Activated CD4-positive, CD25-positive, alpha-beta regulatory T cell treated with anti-CD3 and anti-CD28 coated beads, Interleukin-2, amount 50 U/mL, for 16 hours (primary cell): Measurements from ENCODE around the gene TRPM5.

Experiments used
- DNase-seq: peaks from one replicate; pipeline ENCODE4 v3.0.0-alpha.2; 2020; ENCODE audit warnings: low read depth, low spot score

TRPM5 gene

DNA sequence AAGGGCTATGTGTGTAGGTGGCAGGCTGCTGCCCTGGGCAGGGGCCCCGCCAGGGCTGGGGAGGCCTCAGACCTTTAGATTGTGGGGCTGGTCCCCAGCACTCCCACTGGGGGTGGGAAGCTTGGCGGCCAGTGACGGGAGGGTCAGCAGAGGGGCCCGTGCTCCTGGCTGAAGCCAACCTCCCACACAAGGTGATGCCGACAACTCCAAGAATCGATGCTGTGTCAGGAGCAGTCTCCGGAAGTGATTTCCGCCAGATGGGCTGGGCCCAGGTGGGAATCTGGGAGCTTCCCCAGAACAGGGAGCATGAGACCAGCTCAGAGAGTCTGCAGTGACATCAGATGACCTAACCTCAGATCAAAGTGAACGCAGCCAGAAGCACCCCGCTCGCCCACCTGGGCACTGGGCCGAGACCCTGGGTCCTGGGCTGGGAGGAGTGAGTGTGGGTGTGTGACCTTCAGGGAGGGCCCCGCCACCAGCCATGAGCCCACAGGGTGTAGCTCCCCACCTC is 7.7 kb downstream of the TRPM5 start:
- no peak for DNase-seq

- no peak for DNase-seq
Observed at GRCh38 chr11:2436013-2436520, 8.2 kb downstream of the TRPM5 start.

- DNase-seq: no peak
Observed at GRCh38 chr11:2435288-2436012, 8.9 kb downstream of the TRPM5 start.

DNA sequence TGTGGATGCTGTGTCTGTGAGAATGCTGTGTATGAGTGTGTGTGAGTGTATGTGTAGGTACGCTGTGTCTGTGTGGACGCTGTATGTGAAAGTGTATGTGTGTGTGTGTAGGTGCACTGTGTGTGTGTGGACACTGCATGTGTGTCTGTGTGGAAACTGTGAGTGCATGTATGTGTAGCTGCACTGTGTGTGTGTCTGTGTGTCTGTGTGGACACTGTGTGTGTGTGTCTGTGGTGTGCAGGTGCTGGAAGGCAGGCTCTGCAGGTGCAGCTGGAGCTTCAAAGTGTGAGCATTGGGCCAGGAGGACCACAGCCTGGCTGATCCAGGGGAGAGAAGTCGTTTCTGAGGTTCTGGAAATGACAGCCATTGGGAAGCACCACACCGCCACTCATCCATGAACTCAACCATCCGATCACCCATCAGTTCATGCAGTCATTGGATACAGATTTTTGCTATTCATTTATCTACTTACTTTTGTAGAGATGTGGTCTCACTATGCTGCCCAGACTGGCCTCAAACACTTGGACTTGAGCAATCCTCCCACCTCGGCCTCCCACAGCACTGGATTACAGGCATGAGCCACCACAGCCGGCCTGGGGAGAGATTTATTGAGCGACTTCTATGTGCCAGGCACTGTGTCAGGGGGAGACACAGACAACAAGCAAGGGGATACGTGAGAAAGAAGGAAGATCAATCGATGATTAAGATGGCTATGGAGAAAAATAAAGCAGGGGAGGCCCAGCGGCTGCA is 9.6 kb downstream of the TRPM5 start:
- no peak for DNase-seq

- DNase-seq: no peak
Observed at GRCh38 chr11:2434008-2434407, 10.3 kb downstream of the TRPM5 start.

DNA sequence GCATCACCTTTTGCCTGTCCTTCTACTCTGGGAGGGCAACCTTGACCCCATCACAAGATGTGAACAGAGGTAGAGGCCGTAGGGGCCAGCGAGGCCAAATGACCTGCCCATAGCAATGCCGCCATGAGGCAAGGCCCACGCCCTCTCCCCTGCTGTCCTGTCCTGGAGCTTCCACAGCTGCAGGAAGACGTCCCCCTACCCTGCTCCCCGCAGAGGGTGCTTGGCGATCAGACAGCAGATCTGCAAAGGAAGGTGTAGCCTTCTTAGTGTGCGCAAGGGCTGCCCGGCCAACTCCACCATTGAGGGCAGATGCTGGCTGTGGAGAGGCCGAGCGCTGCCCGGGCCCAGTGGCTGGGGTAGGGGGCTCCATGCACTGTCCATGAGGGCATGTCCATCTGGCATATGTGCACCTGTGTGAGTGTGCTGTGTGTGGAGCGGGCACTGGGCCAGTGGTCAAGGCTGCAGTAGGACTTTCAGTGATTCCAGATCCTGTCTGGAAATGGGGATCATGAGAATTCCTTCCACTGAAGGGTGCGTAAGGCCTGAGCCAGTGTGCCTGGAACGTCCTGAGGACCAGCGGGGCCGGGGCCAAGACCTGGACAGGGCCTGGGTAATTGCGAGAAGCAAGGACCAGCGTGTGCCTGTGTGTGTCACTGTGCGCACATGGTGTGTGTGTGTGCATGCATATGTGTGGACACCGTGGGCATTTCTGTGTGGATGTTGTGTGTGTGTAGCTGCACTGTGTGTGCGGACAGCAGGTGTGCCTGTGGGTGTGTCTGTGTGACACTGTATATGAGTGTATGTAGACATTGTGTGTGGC is 11.0 kb downstream of the TRPM5 start:
- no peak for DNase-seq

- no peak for DNase-seq
Observed at GRCh38 chr11:2432628-2433071, 11.7 kb downstream of the TRPM5 start.

DNA sequence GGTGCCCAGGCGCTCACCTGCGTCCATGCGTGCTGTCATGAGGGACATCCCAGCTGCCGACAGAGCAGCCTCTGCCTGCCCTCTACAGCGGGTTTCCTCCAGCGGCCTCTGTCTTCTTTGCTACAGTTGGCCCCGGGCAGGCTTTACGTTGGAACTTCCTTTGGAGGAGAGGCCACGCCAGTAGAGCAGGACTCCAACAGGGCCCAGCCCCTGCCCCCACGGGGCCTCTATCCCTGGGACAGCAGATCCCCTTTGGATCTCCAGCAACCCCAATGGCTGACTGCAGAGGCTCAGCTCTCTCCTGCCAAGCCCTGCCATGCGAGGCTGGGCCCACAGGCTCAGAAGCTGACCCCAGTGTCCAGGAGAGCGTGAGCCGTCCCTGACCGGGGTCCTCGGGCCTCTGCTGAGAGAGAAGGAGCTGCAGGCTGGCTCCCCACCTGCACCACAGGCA is 12.1 kb downstream of the TRPM5 start:
- no peak for DNase-seq

GRCh38 chr11:2431395-2431794 is 12.9 kb downstream of the TRPM5 start:
- DNase-seq: no peak

GRCh38 chr11:2428322-2428795 is 16.0 kb downstream of the TRPM5 start:
- peak; percentile 80 for DNase-seq

DNA sequence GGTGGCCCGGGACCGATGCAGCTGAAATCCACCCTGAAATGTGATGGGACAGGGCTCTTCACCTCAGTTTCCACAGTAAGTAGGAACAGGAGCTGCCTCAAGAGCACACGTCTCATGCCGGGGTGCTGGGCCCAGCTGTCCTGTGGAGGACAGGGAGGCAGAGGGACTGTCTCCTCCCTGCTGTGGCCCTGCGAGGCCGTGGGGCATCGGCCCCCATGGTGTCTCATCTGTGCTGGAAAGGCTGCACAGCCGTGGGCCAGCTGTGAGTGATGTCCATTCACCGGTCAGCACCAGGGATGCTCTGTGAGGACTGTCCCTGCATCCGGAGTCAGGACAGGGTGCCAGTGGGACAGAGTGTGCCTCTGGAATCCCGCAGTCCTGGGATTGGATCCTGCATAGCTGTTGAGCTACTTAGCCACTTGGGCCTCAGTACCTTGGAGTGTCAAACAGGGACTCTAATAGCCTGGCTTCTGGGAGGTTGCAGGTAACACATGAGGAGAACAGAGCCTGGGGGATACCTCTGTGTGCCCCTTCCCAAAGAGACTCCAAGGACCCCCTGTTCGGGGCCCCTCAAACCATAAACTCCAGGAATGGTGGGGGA is 16.5 kb downstream of the TRPM5 start:
- DNase-seq: no peak

GRCh38 chr11:2426826-2427521 is 17.3 kb downstream of the TRPM5 start:
- no peak for DNase-seq

DNA sequence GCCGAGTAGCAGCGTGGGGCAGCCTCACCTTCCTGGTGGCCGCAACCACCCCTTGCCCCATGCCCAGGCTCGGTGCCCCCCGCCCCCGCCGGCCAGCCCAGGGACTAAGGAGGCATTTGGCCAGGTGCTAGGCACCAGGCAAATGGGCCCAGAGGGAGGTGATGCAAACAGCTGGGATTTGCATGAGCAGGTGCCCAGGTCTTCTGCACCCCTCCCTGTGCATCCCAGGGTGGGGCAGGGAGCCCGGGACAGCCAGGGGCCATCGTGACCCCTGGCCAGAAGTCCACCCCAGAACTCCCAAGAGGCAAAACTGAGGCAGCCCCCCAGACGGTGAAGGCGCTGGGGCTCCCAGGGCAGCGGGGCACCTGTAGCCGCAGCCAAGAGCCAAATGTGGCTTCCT is 18.1 kb downstream of the TRPM5 start:
- no peak for DNase-seq

DNA sequence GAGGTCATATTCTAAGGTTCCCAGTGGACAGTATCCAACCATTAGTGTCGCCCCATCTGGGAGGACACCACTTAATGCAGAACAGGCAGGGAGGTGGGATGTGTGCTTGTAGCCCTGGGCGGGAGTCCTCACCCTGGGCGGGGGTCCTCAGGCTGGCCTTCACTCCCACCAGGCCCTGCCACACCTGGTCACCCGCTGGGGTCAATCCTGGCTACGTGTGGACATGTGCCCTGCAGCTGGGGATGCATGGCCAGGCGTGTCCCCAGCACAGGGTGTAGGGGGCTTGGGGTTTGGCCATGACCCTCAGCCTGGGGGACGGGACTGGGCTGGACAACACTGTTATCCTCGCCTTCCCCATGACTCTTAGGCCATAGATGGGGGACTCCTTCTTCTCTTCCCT is 18.8 kb downstream of the TRPM5 start:
- no peak for DNase-seq

DNA sequence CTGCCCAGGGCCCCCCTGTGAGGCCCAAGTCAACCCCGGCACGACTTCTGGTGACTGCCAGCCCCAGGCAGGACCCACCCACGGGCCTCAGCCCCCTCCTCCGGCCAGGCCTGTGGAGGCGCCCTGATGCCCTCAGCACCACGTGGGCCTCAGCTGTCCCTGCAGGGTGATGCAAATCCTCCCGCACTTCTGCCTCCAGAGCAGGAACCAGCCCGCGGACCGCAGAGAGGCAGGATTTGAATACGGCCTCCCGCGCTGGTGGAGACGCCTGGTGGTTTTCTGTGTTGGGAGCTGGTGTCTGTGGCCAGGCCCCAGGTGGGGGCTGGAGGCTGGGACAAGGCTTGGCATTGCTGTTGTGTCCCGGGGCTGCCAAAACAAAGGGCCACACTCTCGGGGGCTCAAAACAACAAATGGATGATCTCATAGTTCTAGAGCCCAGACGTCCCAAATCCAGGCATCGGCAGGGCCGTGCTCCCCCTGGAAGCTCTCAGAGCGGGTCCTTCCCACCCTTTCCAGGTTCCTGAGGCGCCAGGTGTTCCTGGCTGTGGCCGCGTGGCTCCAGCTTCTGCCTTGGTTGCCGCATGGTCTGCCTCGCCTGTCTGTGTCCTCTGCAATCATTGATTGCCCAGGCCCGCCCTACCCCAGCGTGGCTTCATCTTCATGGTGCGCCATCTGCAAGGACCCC is 19.4 kb downstream of the TRPM5 start:
- no peak for DNase-seq

DNA sequence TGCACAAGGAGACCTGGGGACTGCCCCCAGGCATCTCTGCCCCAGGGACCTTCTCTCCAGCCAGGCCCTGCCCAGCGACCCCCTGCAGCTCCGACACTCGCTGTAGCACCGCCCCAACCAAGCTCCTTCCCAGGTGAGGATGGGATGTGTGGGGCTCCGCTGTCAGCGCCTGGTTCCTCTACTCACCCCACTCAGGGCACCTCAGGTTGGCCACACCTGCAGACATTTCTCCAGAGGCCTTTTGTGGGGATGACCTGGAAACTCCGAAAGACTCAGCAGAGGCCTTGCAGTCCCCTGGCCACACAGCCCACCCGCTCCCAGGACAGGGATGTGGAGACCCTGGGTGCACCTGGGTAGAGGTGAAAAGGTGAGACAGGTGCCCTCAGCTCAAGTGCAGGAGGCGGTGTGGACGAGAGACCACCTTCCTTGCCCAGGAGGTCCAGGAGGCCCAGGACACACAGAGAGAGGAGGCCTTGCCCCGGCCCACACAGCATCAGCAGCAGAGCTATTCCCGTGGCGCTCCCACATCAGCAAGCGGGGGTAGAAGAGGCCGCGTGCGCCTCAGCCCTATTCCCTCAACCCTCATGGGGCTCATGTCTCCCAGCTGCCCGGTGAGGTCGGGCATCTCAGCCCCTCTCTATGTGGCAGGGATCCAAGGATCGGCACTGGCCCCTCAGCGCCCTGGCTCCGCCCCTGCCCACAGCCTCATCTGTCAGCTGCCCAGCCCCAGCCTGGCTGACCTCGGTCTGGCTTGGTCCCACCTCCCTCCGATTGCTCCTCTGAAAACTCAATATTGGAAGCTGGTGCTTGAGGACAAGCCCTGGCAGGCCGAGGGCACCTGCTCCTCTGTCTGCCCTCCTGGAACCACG is 20.9 kb downstream of the TRPM5 start:
- no peak for DNase-seq

GRCh38 chr11:2422461-2423156 is 21.7 kb downstream of the TRPM5 start:
- DNase-seq: no peak

DNA sequence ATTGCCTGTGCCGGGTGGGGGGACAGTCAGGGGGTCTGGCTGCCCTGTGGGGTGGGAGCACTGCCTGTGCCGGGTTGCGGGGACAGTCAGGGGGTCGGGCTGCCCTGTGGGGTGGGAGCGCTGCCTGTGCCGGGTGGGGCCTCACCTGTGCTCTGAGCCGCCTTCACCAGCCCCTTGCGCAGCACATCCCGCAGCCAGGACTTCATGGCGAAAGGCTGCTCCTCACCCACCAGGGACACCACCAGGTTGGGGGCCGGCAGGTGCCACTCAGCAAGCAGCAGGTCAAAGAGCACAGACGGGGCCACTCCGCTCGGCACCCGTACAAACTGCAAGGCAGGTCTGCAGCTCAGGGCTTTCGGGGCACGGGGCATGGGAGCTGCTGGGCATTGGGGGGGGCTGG is 22.3 kb downstream of the TRPM5 start:
- no peak for DNase-seq
